GM12872 (cell line): Measurements from ENCODE around the gene TCP10L.

ENCODE experiments used
- TF ChIP-seq, protein P1 (sequence below): IDR thresholded peaks from 3 replicates; pipeline ENCODE4 v1.5.1; 2011; ENCODE audit warnings: low read depth, mild to moderate bottlenecking, low read length, moderate library complexity; ENCODE audit not compliant: insufficient read depth

Gene TCP10L

DNA sequence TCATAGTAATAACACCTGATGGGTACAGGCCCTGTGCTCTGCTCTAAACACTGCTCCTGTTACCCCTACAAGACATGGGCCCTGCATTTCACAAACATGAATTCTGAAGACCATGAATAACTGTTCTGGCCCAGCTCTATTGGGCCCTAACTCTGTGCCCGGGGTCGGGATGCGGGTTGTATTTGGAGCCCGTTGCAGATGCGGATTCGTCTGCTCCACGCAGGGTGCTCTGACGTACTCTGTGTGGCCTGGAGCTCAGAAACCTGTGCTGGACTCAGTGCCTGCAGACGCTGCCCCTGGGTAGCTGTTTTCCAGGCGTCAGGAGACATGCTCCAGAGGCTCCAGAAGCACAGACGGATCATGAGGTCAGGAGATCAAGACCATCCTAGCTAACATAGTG is 10.1 kb upstream of the TCP10L start:
- TF ChIP-seq, protein P1, sequence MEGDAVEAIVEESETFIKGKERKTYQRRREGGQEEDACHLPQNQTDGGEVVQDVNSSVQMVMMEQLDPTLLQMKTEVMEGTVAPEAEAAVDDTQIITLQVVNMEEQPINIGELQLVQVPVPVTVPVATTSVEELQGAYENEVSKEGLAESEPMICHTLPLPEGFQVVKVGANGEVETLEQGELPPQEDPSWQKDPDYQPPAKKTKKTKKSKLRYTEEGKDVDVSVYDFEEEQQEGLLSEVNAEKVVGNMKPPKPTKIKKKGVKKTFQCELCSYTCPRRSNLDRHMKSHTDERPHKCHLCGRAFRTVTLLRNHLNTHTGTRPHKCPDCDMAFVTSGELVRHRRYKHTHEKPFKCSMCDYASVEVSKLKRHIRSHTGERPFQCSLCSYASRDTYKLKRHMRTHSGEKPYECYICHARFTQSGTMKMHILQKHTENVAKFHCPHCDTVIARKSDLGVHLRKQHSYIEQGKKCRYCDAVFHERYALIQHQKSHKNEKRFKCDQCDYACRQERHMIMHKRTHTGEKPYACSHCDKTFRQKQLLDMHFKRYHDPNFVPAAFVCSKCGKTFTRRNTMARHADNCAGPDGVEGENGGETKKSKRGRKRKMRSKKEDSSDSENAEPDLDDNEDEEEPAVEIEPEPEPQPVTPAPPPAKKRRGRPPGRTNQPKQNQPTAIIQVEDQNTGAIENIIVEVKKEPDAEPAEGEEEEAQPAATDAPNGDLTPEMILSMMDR = no peak

DNA sequence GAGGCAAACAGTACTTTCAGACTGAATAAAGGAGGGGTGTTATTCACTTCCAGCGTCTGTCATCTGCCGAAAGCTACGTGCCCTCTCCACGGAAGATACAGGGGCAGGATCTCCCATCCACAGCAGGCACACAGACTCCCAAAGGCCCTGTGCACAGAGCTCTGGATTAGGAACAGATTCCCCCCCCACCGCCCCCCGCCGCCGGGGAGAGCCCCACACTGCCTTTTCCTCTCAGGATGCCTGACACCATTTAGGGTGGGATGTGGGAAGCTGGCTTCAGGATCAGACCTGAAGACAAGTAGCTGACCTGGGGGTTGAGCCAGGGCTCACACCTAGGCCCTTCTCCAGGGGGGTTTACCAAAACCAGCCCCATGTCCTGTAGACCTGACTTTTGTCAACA is 8.4 kb upstream of the TCP10L start:
- TF ChIP-seq, protein P1 = no peak

DNA sequence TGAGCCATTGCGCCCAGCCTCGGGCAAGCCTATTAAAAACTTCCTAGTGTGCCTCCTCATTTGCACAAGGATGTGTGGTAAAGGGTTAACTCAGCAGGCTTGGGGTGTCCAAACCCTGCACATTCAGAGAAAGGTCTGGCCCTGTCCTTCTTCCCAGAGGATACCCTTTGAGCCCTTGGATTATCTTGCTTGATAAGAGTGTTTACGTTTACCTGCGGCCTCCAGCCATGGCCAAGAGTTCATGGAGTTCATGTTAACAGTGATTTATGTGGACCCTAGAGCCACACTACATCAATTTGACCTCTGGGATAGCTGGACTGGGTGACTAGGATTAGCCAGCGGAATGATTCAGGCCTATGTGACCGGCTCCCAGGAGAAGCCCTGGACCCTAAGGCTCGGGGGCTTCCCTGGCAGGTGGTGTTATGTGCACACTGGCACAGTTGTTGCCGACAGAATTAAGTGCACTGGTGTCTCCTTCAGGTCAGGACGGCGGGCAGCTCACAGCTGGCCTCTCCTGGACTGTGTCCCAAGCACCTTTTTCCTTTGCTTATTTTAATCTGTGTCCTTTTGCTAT is 7.7 kb upstream of the TCP10L start:
- TF ChIP-seq, protein P1 = no peak

DNA sequence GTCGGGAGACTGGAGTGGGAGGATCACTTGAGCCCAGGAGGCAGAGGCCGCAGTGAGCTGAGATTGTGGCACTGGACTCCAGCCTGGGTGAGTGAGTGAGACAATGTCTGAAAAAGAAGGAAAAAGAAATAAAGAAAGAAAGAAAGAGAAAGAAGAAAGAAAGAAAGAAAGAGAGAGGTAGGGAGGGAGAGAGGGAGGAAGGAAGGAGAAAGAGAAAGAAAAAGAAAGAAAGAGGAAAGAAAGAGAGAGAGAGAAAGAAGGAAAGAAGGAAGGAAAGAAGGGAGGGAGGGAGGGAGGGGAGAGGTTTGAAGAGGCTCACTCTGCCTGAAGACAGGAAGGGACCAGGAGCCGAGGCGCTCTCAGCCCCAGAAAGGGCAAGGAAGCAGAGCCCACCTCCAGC is 4.8 kb upstream of the TCP10L start:
- TF ChIP-seq, protein P1 = no peak

DNA sequence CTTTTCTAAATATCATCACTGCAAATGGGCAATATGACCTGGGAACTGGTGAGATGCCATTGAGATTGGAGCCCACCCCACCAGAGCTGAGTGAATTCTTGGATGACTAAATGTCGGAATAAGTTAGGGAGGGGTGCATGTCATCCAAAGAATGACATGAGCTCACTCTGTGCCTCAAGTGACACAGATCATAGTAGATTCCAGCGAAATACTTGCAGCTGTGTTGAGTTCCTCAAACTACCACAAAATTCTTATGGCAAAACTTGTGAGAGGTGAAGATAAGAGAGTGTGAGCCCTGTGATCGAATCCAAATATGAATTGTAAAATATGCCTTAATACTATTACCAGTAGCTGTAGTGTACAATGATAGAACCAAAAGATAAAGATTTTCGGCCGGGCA is 2.3 kb upstream of the TCP10L start:
- TF ChIP-seq, protein P1 = no peak

DNA sequence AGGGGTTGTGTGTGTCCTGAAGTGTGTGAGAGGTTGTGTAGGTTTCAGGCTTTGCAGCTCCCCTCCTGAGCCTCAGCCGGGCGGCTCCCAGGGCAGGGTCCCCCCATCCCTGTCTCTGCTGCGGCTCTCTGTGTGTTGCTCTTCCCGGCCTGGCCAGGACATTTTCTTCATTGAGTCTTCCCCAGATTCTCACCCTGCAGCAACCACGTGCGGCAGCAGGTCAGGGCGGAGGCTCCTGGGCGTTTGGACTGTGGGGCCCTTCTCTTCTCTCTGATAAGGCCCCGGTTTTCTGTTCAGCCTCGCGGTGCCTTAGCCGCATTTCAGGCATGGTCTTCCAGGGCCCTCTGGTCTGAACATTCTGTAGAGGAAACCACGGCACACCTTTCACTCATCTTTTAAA is 1.8 kb upstream of the TCP10L start:
- TF ChIP-seq, protein P1 = no peak

DNA sequence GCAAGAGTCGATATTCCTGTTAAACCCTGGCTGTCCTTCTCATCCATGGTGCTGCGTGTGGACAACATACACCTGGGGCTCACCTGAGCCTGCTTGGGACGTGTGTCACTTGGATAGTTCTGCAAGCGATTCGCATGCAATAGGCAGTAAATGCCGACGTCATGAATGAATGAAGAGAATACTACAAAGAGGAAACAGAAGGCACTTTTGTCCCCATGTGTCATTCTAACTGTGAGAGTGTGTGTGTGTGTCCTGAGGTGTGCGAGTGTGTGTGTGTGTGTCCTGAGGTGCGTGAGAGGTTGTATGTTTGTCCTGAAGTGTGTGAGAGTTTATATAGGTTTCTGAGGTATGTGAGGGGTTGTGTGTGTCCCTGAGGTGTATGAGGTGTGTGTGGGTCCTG is 647 bp upstream of the TCP10L start:
- TF ChIP-seq, protein P1 = no peak
